SU-DHL-6 (cell line): Measurements from ENCODE around the gene ZMYND8.

ENCODE experiments used
- H2AFZ ChIP-seq: fragments of 200-600 bp; sonication (generic); 2 replicates; pipeline ENCODE4 v1.6.1; 2014; ENCODE audit warnings: low read depth, mild to moderate bottlenecking, moderate library complexity, mixed read lengths, antibody characterized with exemption, low read length; ENCODE audit not compliant: severe bottlenecking
- H3F3A ChIP-seq: fragments of 200-600 bp; shearing (Covaris generic); 2 replicates; pipeline ENCODE4 v1.6.0; 2016; ENCODE audit warnings: antibody characterized with exemption, mild to moderate bottlenecking; ENCODE audit not compliant: insufficient read depth
- H3K27ac ChIP-seq: fragments of 200-600 bp; sonication (generic); 2 replicates; pipeline ENCODE4 v1.5.1; 2016; ENCODE audit warnings: low read depth, mild to moderate bottlenecking, low read length, moderate library complexity, mixed read lengths
- H3K27me3 ChIP-seq: fragments of 200-600 bp; sonication (generic), shearing (Covaris generic); 2 replicates; pipeline ENCODE4 v1.6.0; 2014; ENCODE audit warnings: mild to moderate bottlenecking, low read length
- H3K36me3 ChIP-seq: fragments of 200-600 bp; sonication (generic); 2 replicates; pipeline ENCODE4 v1.6.1; 2014; ENCODE audit warnings: mild to moderate bottlenecking, low read length, mixed read lengths
- H3K4me2 ChIP-seq: fragments of 300-600, 200-600 bp; shearing (Covaris generic), sonication (generic); 2 replicates; pipeline ENCODE4 v1.6.0; 2014; ENCODE audit warnings: low read length, low read depth, mild to moderate bottlenecking; ENCODE audit not compliant: poor library complexity, severe bottlenecking
- H3K4me3 ChIP-seq: fragments of 200-600 bp; sonication (generic); 2 replicates; pipeline ENCODE4 v1.5.1; 2014; ENCODE audit warnings: antibody characterized with exemption, low read length, mild to moderate bottlenecking, mixed read lengths; ENCODE audit not compliant: insufficient read depth, poor library complexity, severe bottlenecking
- H3K79me2 ChIP-seq: fragments of 200-600 bp; sonication (generic); 2 replicates; pipeline ENCODE4 v1.6.1; 2014; ENCODE audit warnings: mild to moderate bottlenecking, low read length, moderate library complexity; ENCODE audit not compliant: insufficient read depth
- H3K9ac ChIP-seq: fragments of 200-600 bp; sonication (generic); 2 replicates; pipeline ENCODE4 v1.7.0; 2014; ENCODE audit warnings: mild to moderate bottlenecking, low read length
- H3K9me2 ChIP-seq: fragments of 200-600 bp; sonication (generic); replicated peaks from 2 replicates; pipeline ENCODE4 v1.6.1; 2014; ENCODE audit warnings: low read length; ENCODE audit not compliant: insufficient read depth
- H3K9me3 ChIP-seq: fragments of 200-600 bp; sonication (generic); 2 replicates; pipeline ENCODE4 v1.6.1; 2014; ENCODE audit warnings: low read length, mixed read lengths; ENCODE audit not compliant: insufficient read depth
- H4K20me1 ChIP-seq: fragments of 200-600 bp; sonication (generic); 2 replicates; pipeline ENCODE4 v1.6.1; 2014; ENCODE audit warnings: low read depth, mild to moderate bottlenecking, antibody characterized with exemption, low read length, moderate library complexity, mixed read lengths
- EZH2phosphoT487 ChIP-seq: fragments of 200-600 bp; sonication (generic), shearing (Covaris generic); conservative IDR thresholded peaks from 2 replicates; pipeline ENCODE4 v1.6.1; 2018; ENCODE audit warnings: mild to moderate bottlenecking, antibody characterized with exemption, low read length, moderate library complexity, mixed read lengths
- TF ChIP-seq, protein P1 (sequence below): fragments of 200-600 bp; sonication (generic); IDR thresholded peaks from one replicate; pipeline ENCODE4 v1.5.1; 2017; ENCODE audit warnings: antibody characterized with exemption, mild to moderate bottlenecking, low read length, moderate library complexity; ENCODE audit not compliant: insufficient read depth, poor library complexity, severe bottlenecking

ZMYND8 gene

DNA sequence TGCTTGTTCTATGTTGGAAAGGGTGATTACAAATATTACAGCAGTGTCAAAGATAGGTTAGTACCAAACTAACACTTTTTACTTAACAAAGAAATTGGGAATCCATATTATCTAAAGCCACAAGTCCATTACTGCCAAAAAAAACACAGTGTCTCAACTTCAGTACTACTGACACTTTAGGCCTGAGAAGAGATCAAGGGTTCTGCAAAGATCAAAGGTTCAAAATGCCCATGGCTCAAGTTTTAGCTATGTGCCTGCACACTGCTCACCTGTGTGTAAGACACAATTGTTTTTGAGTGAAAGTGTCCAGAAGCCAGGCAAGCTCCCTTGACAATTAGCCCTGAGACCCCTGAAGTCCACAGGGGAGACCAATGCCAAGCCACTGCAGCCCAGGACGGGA, 132.6 kb downstream of the ZMYND8 start:
- Histone ChIP-seq H3K9me2 (no peaks in the 10 kb centered on the region), H3K27ac (no peak overlapping the region), H3K9ac (no peak overlapping the region), H3K4me2 (no peak overlapping the region), H3K4me3 (no peak overlapping the region), H3K9me3 (no peaks in the 10 kb centered on the region), H2AFZ (no peak overlapping the region), H3K27me3 (no peaks in the 10 kb centered on the region), H3F3A (peaks cover 4% of the 10 kb centered on the region; the same call in 1 of the 2 replicates), H3K79me2 (no peaks in the 10 kb centered on the region), H3K36me3 (peaks cover 24% of the 10 kb centered on the region), H4K20me1 (no peaks in the 10 kb centered on the region)
- no peak for TF ChIP-seq EZH2phosphoT487
- TF ChIP-seq, protein P1, sequence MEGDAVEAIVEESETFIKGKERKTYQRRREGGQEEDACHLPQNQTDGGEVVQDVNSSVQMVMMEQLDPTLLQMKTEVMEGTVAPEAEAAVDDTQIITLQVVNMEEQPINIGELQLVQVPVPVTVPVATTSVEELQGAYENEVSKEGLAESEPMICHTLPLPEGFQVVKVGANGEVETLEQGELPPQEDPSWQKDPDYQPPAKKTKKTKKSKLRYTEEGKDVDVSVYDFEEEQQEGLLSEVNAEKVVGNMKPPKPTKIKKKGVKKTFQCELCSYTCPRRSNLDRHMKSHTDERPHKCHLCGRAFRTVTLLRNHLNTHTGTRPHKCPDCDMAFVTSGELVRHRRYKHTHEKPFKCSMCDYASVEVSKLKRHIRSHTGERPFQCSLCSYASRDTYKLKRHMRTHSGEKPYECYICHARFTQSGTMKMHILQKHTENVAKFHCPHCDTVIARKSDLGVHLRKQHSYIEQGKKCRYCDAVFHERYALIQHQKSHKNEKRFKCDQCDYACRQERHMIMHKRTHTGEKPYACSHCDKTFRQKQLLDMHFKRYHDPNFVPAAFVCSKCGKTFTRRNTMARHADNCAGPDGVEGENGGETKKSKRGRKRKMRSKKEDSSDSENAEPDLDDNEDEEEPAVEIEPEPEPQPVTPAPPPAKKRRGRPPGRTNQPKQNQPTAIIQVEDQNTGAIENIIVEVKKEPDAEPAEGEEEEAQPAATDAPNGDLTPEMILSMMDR: no peak

- Histone ChIP-seq H3K4me2 (no peak overlapping the region), H2AFZ (no peak overlapping the region), H3K36me3 (peaks cover 19% of the 10 kb centered on the region), H3K79me2 (no peaks in the 10 kb centered on the region), H3F3A (peaks cover 4% of the 10 kb centered on the region; the same call in 1 of the 2 replicates), H3K9me2 (no peaks in the 10 kb centered on the region), H3K9me3 (no peaks in the 10 kb centered on the region), H3K27me3 (no peaks in the 10 kb centered on the region), H3K27ac (no peak overlapping the region), H3K4me3 (no peak overlapping the region), H4K20me1 (no peaks in the 10 kb centered on the region), H3K9ac (no peak overlapping the region)
- TF ChIP-seq, protein P1: no peak
- TF ChIP-seq EZH2phosphoT487: no peak
Measured at GRCh38 chr20:47222468-47223119, 133.9 kb downstream of the ZMYND8 start.

- Histone ChIP-seq H3F3A (peaks cover 4% of the 10 kb centered on the region; the same call in 1 of the 2 replicates), H3K9me2 (no peaks in the 10 kb centered on the region), H3K36me3 (peaks cover 25% of the 10 kb centered on the region), H3K9ac (no peak overlapping the region), H3K4me3 (no peak overlapping the region), H4K20me1 (no peaks in the 10 kb centered on the region), H3K9me3 (no peaks in the 10 kb centered on the region), H3K4me2 (no peak overlapping the region), H2AFZ (no peak overlapping the region), H3K27me3 (no peaks in the 10 kb centered on the region), H3K79me2 (no peaks in the 10 kb centered on the region), H3K27ac (no peak overlapping the region)
- TF ChIP-seq, protein P1: no peak
- TF ChIP-seq EZH2phosphoT487: no peak
Measured at GRCh38 chr20:47221036-47221625, 135.4 kb downstream of the ZMYND8 start.
